Activated CD4-positive, alpha-beta T cell treated with anti-CD3 and anti-CD28 coated beads for 48 hours (primary cell): Measurements from ENCODE around the gene TGFBR1.
"Not testable (repeated sequence)": the region's sequence is repeated elsewhere in the genome, so short reads cannot be mapped to it uniquely, and the experiment has no call there.

Source experiments
- DNase-seq: peaks from one replicate; pipeline ENCODE4 v3.0.0-alpha.2; 2020

The TGFBR1 gene

DNA sequence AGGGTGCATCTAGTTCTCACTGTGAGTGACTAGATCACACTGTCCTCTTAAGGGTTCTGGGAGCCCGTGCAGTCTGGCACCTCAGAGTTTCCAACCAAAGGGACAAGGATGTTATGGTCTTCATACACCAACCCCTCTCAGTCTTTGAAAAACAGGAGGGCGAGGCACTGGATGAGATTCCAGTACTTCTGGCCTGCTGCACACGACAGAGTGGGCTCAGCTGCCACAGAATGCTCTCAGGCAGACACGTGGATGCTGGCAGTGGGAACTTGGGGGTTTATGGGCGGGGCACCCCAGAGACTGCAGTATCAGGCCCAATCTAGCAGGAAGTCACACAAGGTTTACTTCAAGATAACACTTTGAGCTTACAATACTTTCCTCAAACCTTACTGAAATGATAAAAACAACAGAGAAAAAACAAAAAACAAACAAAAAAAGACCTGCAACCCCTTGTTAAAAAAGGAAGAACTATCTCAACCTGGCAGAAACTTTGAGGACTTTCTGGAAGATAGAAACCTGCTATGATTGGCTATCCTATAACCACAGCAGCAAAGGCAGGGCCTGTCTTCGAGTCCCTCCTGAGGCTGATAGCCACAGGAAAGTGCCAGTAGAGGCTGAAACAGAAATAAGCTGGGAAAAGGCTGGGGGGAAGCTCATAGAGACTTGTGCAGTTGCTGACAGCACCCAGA, 28.3 kb upstream of the TGFBR1 start:
- DNase-seq: peak; percentile 24

- no peak for DNase-seq
Observed at GRCh38 chr9:99078717-99079116, 26.2 kb upstream of the TGFBR1 start.

DNA sequence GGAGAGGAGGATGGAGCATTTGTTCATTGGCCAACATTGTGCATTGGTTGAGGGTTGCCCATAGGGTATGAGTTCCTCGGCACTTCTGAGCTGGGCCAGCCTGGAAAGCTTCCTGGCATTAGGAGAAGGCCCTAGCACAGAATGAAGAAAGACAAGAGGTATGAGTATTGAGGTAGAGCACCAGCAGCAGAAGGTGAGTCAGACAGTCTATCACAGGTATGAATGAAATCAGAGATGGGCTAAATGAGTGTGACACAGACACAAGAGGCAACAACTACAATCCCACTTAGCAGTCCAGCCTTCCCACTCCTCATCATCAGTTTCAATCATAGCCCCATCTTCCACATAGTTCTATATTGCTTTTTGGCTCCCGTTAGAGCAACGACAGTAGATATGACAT, 25.4 kb upstream of the TGFBR1 start:
- no peak for DNase-seq

GRCh38 chr9:99083051-99083450, 21.9 kb upstream of the TGFBR1 start:
- no peak for DNase-seq

DNA sequence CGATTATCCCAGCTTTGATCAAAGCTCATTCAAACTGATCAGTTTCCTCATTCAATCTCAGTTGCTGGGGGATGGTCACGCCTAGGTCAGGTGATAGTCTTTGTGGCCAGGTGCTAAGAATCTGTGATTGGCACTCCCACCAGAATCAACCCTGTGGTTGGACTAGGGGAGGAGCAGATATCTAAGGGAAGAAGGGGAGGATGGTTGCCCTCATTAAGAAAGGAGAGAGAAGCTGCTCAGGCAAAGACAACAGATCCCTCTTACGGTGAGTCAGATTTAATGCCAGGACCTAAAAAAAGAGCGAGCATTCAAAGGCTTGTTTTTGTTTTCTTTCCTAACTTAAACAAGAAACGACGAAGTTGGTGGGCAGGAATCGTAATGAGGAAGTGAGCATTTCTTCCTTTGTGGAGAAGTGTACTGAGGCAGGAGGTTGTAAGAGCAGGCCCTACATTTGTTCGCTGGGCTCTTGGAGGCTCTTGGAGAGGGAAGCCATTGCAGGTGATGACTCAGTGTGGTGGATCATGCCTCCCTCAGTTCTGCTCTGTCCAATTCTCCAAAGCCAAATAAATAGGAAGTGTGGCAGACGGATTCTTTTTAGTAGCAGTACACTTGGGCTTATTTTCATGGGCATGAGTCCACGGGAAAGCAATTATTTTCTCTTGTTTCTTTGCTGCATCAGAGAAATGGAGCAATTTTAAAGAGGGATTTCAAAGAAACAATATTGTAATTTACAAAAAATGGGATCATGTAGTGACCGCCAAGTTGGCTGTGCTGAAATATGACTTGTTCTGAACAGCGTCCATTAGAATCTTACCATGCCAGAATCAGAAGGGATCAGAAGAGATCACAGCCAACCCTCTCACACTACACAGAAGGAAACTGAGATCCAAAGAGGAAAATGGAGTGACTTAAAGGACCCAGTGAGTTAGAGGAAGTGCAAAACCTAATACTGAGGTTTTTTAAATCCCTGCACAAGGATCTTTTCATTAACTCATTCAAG, 18.7 kb upstream of the TGFBR1 start:
- no peak for DNase-seq

DNA sequence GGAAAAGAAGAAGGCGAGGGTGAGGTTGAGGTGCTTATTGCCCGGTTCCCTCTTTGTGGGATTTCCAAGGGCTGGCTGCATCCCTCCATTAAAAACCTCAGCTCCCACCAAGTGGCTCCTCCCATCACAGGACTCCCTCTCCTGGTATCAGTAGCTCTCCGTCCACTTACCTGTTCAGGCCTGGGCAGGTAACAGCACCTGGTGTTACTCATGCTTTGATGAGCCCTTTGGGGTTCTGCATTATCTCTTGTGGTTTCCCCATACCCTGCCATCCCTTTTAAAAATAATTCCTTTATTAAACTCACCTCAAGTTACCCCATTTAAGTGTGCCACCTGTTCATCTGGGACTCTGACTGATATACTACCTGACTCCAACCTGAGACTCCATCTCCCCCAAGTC, 17.5 kb upstream of the TGFBR1 start:
- DNase-seq: no peak

DNA sequence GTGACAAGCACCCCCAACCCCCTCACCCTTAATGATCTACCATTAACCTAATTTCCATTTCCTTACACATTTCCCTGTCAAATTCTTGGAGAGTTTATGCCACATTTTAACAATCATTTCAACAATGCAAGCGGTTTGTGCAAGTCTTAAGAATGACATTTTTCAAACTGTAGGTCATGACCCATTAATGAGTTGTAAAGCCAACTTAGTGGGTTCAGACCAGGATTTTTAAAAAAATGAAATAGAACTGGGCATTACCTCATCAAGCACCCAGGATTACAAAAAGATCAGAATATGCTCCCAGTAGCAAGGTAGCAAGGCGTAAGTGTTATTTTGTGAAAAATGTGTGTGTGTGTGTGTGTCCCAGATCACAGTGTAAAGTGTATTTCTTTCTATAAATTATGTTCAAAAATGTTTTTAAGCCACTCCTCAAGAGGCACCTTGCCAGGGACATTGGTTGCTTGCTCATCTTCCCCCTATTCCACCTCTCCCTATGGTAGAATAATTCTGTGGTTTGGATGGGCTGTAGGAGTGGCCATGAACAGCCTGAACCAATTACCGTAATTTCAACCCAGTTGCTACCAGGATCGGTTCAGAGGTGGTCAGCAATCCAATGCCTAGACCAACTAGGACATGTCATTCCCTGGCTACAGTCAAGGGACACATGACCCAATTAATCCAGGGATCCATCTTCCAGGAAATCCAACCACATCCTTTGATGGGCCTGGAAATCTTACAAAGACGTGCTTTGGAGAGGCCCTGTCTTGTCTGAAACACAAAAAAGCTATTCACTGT, 14.4 kb upstream of the TGFBR1 start:
- no peak for DNase-seq

DNA sequence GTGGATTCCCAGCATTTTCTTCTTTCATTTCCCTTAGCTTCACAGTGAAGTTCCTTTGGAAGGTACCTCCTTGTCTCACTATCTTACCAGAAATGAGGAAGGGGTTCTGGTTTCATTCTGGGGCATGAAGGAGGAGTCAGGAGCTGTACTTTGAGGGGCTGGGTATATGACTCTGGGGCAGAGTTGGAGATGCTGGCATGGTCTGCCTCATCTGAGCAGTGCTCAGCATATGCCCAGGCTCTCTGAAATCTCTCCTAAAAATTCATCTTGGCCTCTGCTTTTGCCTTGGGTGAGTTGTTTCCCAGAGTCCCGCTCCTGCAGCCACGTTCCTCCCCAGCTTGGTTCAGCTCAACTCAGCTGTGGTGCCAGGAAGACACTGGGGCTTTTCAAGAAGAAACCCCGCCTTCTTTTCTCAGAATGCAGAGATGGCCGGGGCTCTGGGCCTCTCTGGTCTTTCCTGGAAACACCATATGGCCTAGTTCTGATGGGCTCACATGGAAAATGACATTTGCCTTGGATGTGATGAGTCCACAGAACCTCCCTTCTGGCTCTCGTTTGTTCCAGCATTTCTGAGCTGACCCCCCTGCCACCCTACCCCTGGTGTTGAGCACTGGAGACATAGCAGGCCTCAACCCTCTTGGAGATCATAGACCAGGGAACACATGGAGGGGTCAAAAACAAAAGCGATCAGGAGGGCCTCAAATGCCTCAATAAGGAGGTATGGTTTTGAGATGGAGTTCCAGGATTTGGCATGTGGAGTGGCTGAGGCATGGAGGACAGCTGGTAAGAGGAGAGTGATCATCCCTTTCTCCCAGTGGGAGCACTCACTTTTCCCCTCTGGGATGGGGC, 12.0 kb upstream of the TGFBR1 start:
- DNase-seq: peak; percentile 26

DNA sequence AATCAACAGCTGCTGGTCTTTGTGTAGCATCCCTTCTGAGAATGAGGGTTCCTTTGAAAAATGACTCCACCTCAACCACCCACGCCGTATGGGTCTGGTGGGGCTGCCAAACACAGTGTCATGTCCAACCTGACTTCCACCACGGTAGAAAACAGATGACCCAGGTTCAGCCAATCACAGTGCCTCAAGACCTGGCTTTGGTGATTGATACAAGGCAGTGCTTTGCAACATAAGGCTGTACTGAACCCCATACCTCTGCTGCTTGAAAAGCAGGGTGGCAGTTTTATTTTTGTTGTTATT, 11.5 kb upstream of the TGFBR1 start:
- peak; percentile 25 for DNase-seq

DNA sequence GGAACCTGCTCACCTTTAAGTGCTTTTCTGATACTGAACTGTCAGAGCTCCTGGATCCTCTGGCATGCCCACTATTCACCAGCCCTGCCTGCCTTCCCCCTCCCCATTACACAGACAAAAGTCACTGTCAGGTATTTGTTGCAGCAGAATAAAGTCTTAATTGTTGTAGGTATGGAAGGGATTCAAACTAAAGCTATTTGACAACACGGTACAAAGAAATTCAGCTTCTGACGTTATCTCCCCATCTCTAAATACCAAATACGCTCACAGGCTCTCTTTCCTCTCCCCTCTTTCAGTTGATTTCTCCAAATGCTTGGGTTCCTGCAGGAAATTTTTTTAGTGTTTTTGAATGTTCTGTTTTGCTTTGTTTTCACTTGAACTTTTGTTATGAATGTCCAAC, 9.3 kb upstream of the TGFBR1 start:
- DNase-seq: no peak

DNA sequence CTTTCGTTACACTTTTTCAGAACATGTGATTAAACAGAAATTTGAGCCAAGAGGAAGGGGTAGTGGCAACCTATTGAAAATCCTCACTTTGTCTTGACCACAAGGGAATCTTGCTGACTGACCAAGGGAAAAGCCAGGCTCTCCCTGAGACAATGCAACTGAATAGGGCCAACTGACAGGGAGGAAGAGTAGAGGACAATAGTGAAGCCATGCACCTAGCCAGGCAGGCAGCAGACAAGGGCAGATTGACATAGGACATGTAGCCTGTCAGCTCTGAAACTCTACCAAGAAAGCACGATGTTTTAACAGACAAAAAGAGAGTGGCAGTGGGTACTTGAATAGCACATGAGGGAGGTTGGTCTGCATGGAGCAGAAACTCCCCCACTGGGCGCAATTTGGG, 8.5 kb upstream of the TGFBR1 start:
- no peak for DNase-seq

- DNase-seq: not testable (repeated sequence)
Observed at GRCh38 chr9:99099806-99100585, 4.9 kb upstream of the TGFBR1 start.

DNA sequence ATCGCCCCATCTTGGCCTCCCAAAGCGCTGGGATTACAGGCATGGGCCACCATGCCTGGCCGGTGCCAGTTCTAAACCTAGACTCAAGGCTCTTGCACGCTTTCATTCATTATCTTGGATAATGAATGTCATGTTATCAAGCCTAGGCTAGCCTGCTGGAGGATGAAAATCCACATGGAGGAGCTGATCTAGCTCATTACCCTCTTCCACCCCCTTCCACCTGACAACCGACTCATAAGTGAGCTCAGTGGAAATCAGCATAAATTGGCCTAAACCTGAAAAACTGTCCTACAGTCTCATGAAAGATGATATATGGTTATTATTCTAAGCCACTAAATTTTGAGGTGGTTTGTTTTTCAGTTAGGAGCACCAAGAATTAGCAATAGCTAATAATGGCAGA, 3.6 kb upstream of the TGFBR1 start:
- no peak for DNase-seq

GRCh38 chr9:99101812-99102211, 3.1 kb upstream of the TGFBR1 start:
- DNase-seq: no peak

GRCh38 chr9:99103054-99103895, 1.6 kb upstream of the TGFBR1 start:
- no peak for DNase-seq

DNA sequence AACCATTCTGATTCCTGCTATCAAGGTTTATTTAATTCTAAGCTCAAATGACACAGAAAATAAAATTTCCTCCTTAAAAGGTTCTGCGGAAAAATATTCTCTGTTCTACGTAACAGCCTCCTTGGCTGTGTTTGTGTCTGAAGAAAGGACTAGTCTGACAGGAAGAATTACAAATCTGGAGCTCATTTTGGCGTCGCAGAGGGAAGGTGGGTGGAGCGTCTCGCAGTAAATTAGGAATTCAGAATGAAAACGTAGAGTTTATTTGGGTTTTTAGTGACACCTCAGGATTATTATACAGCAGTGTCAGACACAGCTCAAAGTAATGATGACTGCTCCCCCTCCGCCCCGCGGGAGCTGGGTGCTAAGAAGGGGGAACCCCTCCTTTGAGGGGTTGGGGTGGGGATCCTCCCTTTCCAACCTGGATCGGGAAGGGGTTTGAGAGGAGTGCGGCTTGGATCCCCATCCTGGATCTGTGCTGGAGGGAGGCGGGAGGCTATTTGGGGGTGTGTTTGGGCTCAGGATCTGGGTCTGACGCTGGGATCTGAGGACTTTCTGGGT, 933 bp upstream of the TGFBR1 start:
- DNase-seq: peak; percentile 10

- peak; percentile 44 for DNase-seq
Observed at GRCh38 chr9:99105152-99106043, 485 bp downstream of the TGFBR1 start.

GRCh38 chr9:99106044-99106375, 1.1 kb downstream of the TGFBR1 start:
- no peak for DNase-seq

- no peak for DNase-seq
Observed at GRCh38 chr9:99107421-99107820, 2.5 kb downstream of the TGFBR1 start.
